ENCODE data around the gene TRPT1. TPM values are rescaled to one million over a fixed set of nuclear protein-coding genes. Genes with fewer than 3 reads are reported as not detected.
A peak's percentile ranks its signal among the peaks of the same experiment; 100 is the strongest.

TRPT1 gene
- total RNA-seq, 1 donor from 2014 or later: 29.4 TPM

DNA sequence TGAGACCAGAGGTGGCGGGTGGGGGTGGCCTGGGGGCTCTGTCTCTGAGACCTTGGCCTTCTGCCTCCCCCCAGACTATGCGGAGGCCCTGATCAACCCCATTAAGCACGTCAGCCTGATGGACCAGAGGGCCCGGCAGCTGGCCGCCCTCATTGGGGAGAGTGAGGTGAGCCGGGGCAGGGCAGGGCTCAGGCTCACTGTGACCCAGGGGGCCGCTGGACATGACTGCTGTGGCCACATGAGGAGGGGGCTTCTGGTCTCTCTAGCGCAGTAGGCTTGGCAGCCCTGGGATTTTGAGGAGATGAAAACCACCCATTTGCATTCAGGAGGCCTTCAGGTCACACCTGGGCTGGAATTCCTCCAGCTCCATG, 37.9 kb upstream of the TRPT1 start:
- Histone ChIP-seq H3K4me2 (ENCODE audit: low read length) (no peak overlapping the region), H3K27me3 (ENCODE audit: insufficient read depth, low read length) (no peaks in the 10 kb centered on the region), H3K4me1 (ENCODE audit: insufficient read depth, low read length) (peaks cover 28% of the 10 kb centered on the region), H3K36me3 (ENCODE audit: insufficient read depth, low read length) (peaks cover 18% of the 10 kb centered on the region), H3K4me3 (ENCODE audit: insufficient read depth, low read depth, low read length) (no peak overlapping the region), H3K79me2 (ENCODE audit: insufficient read depth, low read length) (no peaks in the 10 kb centered on the region), H3K9ac (ENCODE audit: low read length) (no peak overlapping the region), H3K27ac (ENCODE audit: low read depth, low read length) (no peak overlapping the region), H2AFZ (ENCODE audit: low read depth, low read length) (no peak overlapping the region), H3K9me3 (ENCODE audit: insufficient read depth, low read depth, low read length) (no peaks in the 10 kb centered on the region), H4K20me1 (ENCODE audit: insufficient read depth, low read length) (peaks cover 34% of the 10 kb centered on the region)
- H3K4me3 Mint-ChIP-seq (ENCODE audit: unreplicated experiment): peak overlapping the region; percentile 54
- peaks cover 17% of the 10 kb centered on the region for H3K4me1 Mint-ChIP-seq (ENCODE audit: low read depth, unreplicated experiment)
- FAIRE-seq: no peak
- peaks cover 2% of the 10 kb centered on the region for H3K9me3 Mint-ChIP-seq (ENCODE audit: unreplicated experiment)
- peaks cover 24% of the 10 kb centered on the region for H3K36me3 Mint-ChIP-seq (ENCODE audit: low read depth, unreplicated experiment)
- no peak for DNase-seq (ENCODE audit: low read depth)
- TF ChIP-seq CTCF (IDR thresholded peaks at IDR 0.05; ENCODE audit: insufficient read depth, low read depth, low read length): no peak
- no peak for TF ChIP-seq EZH2 (IDR thresholded peaks at IDR 0.05; ENCODE audit: insufficient read depth, low read length)
- H3K27me3 Mint-ChIP-seq (ENCODE audit: low read depth, unreplicated experiment): no peaks in the 10 kb centered on the region
- H3K27ac Mint-ChIP-seq (ENCODE audit: unreplicated experiment): no peak overlapping the region

- peaks cover 14% of the 10 kb centered on the region for H3K4me1 Mint-ChIP-seq (ENCODE audit: low read depth, unreplicated experiment)
- H4K20me1 ChIP-seq (ENCODE audit: insufficient read depth, low read length): peaks cover 34% of the 10 kb centered on the region
- peaks cover 2% of the 10 kb centered on the region for H3K9me3 Mint-ChIP-seq (ENCODE audit: unreplicated experiment)
- peaks cover 21% of the 10 kb centered on the region for H3K4me1 ChIP-seq (ENCODE audit: insufficient read depth, low read length)
- peak; percentile 61 for DNase-seq (ENCODE audit: low read depth)
- H3K4me3 ChIP-seq (ENCODE audit: insufficient read depth, low read depth, low read length): no peak overlapping the region
- peak overlapping the region; percentile 47 for H3K9ac ChIP-seq (ENCODE audit: low read length)
- peaks cover 20% of the 10 kb centered on the region for H3K36me3 ChIP-seq (ENCODE audit: insufficient read depth, low read length)
- no peak overlapping the region for H2AFZ ChIP-seq (ENCODE audit: low read depth, low read length)
- H3K36me3 Mint-ChIP-seq (ENCODE audit: low read depth, unreplicated experiment): peaks cover 24% of the 10 kb centered on the region
- no peaks in the 10 kb centered on the region for H3K9me3 ChIP-seq (ENCODE audit: insufficient read depth, low read depth, low read length)
- peak overlapping the region; percentile 91 for H3K27ac Mint-ChIP-seq (ENCODE audit: unreplicated experiment)
- peak overlapping the region; percentile 34 for H3K27ac ChIP-seq (ENCODE audit: low read depth, low read length)
- no peaks in the 10 kb centered on the region for H3K79me2 ChIP-seq (ENCODE audit: insufficient read depth, low read length)
- peak overlapping the region; percentile 9 for H3K4me3 Mint-ChIP-seq (ENCODE audit: unreplicated experiment)
- H3K4me2 ChIP-seq (ENCODE audit: low read length): peak overlapping the region; percentile 36
- no peaks in the 10 kb centered on the region for H3K27me3 Mint-ChIP-seq (ENCODE audit: low read depth, unreplicated experiment)
- TF ChIP-seq CTCF (IDR thresholded peaks at IDR 0.05; ENCODE audit: insufficient read depth, low read depth, low read length) (no peak), EZH2 (IDR thresholded peaks at IDR 0.05; ENCODE audit: insufficient read depth, low read length) (no peak)
- H3K27me3 ChIP-seq (ENCODE audit: insufficient read depth, low read length): no peaks in the 10 kb centered on the region
- FAIRE-seq: no peak
Measured at GRCh38 chr11:64263021-64263946, 37.3 kb upstream of the TRPT1 start.
